ENCODE data around the gene SERPINB3. TPM values are rescaled to one million over a fixed set of nuclear protein-coding genes. Genes with fewer than 3 reads are reported as not detected.

Gene SERPINB3
- total and polyA plus RNA-seq, 11 donors, result 0.07 to 0.16 TPM; not detected in 9

DNA sequence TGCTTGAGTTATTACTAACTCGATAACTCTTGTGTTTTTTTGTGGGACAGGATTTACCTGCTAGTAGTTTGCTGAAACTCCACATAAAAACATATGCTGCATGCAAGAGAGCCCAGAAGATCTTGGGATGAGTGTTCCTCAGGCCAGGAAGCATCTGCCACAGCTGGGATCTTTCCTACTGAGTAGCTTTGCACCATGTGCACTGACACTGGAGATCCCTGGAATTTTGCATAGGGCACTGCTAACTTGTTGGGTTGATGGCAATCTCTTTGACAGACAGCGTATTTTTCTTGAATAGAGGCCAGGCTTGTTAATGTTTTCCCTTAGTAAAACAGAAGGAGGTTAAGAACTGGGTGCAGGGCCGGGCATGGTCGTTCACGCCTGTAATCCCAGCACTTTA lies 40.3 kb upstream of the SERPINB3 start:
- WGBS, 4 donors, result 77 to 82% (median 81%) methylated on average over 5 of the region's 5 CpGs
- Histone ChIP-seq H3K4me1 (no peaks in the 10 kb centered on the region), H3K27ac (no peak overlapping the region), H3K27me3 (no peaks in the 10 kb centered on the region), H3K9me3 (no peaks in the 10 kb centered on the region), H3K4me3 (no peak overlapping the region), H3K36me3 (no peaks in the 10 kb centered on the region)
- DNase-seq (no peak), ATAC-seq (no peak)
- TF ChIP-seq POLR2A (IDR thresholded peaks at IDR 0.05), result no peak
- no peak for TF ChIP-seq CTCF (IDR thresholded peaks at IDR 0.05)
- intact Hi-C loops (cut with DNase I), result no loop called here

- TF ChIP-seq POLR2A (IDR thresholded peaks at IDR 0.05) (no peak), CTCF (IDR thresholded peaks at IDR 0.05) (no peak)
- no peak overlapping the region for H3K4me3 ChIP-seq
- intact Hi-C loops (cut with DNase I), result no loop called here
- no peak overlapping the region for H3K27ac ChIP-seq
- no peak for DNase-seq
- H3K27me3 ChIP-seq, result no peaks in the 10 kb centered on the region
- 37 to 58% (median 52%) methylated on average over 3 of the region's 3 CpGs for WGBS, 4 donors
- no peak for ATAC-seq
- no peaks in the 10 kb centered on the region for H3K4me1 ChIP-seq
- H3K36me3 ChIP-seq, result no peaks in the 10 kb centered on the region
- H3K9me3 ChIP-seq, result no peaks in the 10 kb centered on the region
Measured at GRCh38 chr18:63700501-63700900, 38.8 kb upstream of the SERPINB3 start.

DNA sequence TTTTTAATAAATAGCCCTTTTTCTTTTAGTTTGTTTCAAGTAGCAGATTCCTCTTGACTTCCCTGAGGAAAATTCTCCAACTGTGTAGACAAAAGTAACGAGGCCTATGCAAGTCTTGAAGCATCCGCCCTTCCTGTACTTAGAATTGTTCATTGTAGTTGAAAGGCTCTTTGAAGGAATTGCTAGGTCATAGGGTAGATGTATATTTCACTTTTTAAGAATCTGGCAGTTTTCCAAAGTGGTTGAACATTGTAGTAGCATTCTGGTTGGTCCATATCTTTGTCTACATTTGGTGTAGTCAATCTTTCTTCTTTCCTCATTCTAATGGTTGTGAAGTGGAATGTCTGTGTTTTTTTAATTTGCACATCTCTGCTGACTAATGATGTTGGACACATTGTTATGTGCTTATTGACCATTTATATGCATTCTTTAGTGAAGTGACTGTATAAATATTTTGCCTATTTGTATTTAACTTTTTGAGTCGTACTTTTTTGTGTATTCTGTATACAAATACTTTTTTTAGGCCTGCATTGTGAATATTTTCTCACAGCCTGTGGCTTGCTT lies 35.5 kb upstream of the SERPINB3 start:
- intact Hi-C loops (cut with DNase I), result no loop called here
- peaks cover 0 to 5% (median 0%) of the 10 kb centered on the region in 12 donors for H3K9me3 ChIP-seq
- 56 to 65% (median 62%) methylated on average over 3 of the region's 3 CpGs for WGBS, 4 donors
- no peaks in the 10 kb centered on the region for H3K36me3 ChIP-seq
- no peaks in the 10 kb centered on the region for H3K27me3 ChIP-seq
- ATAC-seq, result no peak
- TF ChIP-seq POLR2A (IDR thresholded peaks at IDR 0.05), result no peak
- TF ChIP-seq CTCF (IDR thresholded peaks at IDR 0.05), result no peak
- no peaks in the 10 kb centered on the region for H3K4me1 ChIP-seq
- DNase-seq, result no peak
- no peak overlapping the region for H3K4me3 ChIP-seq
- H3K27ac ChIP-seq, result no peak overlapping the region

DNA sequence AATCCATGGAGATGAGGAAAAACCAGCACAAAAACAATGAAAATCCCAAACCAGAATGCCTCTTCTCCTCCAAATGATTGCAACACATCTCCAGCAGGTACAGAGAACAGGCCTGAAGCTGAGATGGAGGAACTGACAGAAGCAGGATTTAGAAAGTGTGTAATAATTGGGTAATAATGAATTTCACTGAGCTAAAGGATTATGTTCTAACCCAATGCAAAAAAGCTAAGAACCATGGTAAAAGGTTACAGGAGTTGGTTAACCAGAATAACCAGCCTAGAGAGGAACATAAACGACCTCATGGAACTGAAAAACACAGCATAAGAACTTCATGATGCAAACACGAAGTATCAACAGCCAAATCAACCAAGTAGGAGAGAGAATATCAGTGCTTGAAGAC lies 27.4 kb upstream of the SERPINB3 start:
- ATAC-seq (no peak), DNase-seq (no peak)
- no peaks in the 10 kb centered on the region for H3K36me3 ChIP-seq
- H3K4me1 ChIP-seq, result no peaks in the 10 kb centered on the region
- no peak overlapping the region for H3K4me3 ChIP-seq
- intact Hi-C loops (cut with DNase I), result no loop called here
- 52 to 67% (median 57%) methylated on average over 2 of the region's 2 CpGs for WGBS, 4 donors
- TF ChIP-seq POLR2A (IDR thresholded peaks at IDR 0.05) (no peak), CTCF (IDR thresholded peaks at IDR 0.05) (no peak)
- H3K9me3 ChIP-seq, result peaks cover 0 to 12% (median 0%) of the 10 kb centered on the region in 12 donors
- H3K27ac ChIP-seq, result no peak overlapping the region
- no peaks in the 10 kb centered on the region for H3K27me3 ChIP-seq
